Testis (tissue), 3 donors: ENCODE measurements around the gene PTN. TPM values are rescaled to one million over a fixed set of nuclear protein-coding genes. Genes with fewer than 3 reads are reported as not detected.

Source experiments
- DNase-seq: peaks from one replicate; pipeline ENCODE4 v3.0.0-alpha.2; 2019
- H3K27ac ChIP-seq, 2 donors: fragments of 200-600 bp; sonication (generic); one replicate each; pipeline ENCODE4 v1.5.1; 2019
- H3K27me3 ChIP-seq: fragments of 200-600 bp; sonication (generic); one replicate; pipeline ENCODE4 v1.5.1; 2019
- H3K36me3 ChIP-seq: fragments of 200-600 bp; sonication (generic); one replicate; pipeline ENCODE4 v1.5.1; 2017; ENCODE audit warnings: low read depth; ENCODE audit errors: missing control alignments
- H3K4me1 ChIP-seq: fragments of 200-600 bp; sonication (generic); one replicate; pipeline ENCODE4 v1.5.1; 2019
- H3K4me3 ChIP-seq, 2 donors: fragments of 200-600 bp; sonication (generic); one replicate each; pipeline ENCODE4 v1.5.1; 2017 to 2019
- H3K9me3 ChIP-seq: fragments of 200-600 bp; sonication (generic); one replicate; pipeline ENCODE4 v1.5.1; 2017
- POLR2A ChIP-seq: fragments of 450-650 bp; IDR thresholded peaks from one replicate; pipeline ENCODE4 v1.6.1; 2017; ENCODE audit warnings: antibody characterized with exemption, mild to moderate bottlenecking, moderate library complexity
- WGBS, 2 donors: methylation state at CpG; one replicate each; pipeline ENCODE4 v1.1.5; 2018; 5-methylcytosine and 5-hydroxymethylcytosine counted together
- intact Hi-C: fragments of 100-400 bp; cut with DNase I; formaldehyde crosslinking; loops from one replicate; pipeline ENCODE4 v1.15.1; 2023; ENCODE audit warnings: low total_unique reads
- polyA plus RNA-seq: library from polyadenylated mRNA; stranded (reverse); fragments of 350-450 nt; fragmentation: Illumina TruSeq; extraction: RNeasy Lipid Tissue Mini Kit (QIAGEN cat#74804); gene quantifications from one replicate; pipeline ENCODE4 v1.2.3, GENCODE V29; 2014; ENCODE audit warnings: low read depth, low replicate concordance; ENCODE audit not compliant: insufficient read depth
- total RNA-seq, 2 donors: library from RNA; depleted of rRNA; stranded (reverse); fragments of >200 nt; gene quantifications; one replicate each; pipeline ENCODE4 v1.2.3, GENCODE V29; 2016
- TF ChIP-seq, protein P1 (sequence below), 3 experiments: fragments of 450-650 bp in 2 of 3; fragments of 200-600 bp in 1 of 3; sonication (generic) in 1 of 3; IDR thresholded peaks; one replicate each; pipeline ENCODE4 v1.5.1; 2016 to 2019; ENCODE audit warnings: antibody characterized with exemption in 3 of 3, mild to moderate bottlenecking in 2 of 3, moderate library complexity in 1 of 3

Gene PTN
- total and polyA plus RNA-seq, 3 donors from 2014 or later = 55.8 to 131 (median 80.7) TPM

DNA sequence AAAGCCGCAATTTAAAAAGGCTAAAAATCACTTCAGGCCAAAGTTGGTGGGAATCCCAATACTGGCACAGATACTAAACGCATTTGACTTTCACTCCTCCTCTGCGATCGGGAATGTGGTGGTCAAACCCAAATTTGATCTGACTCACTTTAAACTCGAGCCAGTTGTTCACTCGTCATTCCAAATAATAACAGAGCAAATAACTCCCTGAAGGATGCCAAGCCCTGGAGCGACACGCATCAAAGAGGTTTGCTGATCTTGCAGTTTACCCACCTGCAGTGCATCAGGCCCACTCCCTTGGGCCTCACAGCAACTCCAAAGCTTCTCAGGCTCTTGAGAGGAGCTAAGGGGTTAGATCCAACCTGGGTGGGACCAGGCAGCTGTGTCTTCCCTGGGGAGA is 12.2 kb downstream of the PTN start:
- Histone ChIP-seq H3K27me3 (no peaks in the 10 kb centered on the region), H3K9me3 (no peaks in the 10 kb centered on the region), H3K4me3 (no peak overlapping the region), H3K27ac (no peak overlapping the region), H3K4me1 (no peaks in the 10 kb centered on the region), H3K36me3 (no peaks in the 10 kb centered on the region)
- intact Hi-C loops = no loop called here
- no peak for TF ChIP-seq POLR2A
- TF ChIP-seq, protein P1, sequence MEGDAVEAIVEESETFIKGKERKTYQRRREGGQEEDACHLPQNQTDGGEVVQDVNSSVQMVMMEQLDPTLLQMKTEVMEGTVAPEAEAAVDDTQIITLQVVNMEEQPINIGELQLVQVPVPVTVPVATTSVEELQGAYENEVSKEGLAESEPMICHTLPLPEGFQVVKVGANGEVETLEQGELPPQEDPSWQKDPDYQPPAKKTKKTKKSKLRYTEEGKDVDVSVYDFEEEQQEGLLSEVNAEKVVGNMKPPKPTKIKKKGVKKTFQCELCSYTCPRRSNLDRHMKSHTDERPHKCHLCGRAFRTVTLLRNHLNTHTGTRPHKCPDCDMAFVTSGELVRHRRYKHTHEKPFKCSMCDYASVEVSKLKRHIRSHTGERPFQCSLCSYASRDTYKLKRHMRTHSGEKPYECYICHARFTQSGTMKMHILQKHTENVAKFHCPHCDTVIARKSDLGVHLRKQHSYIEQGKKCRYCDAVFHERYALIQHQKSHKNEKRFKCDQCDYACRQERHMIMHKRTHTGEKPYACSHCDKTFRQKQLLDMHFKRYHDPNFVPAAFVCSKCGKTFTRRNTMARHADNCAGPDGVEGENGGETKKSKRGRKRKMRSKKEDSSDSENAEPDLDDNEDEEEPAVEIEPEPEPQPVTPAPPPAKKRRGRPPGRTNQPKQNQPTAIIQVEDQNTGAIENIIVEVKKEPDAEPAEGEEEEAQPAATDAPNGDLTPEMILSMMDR (IDR thresholded peaks at IDR 0.05) = no peak
- 49 to 62% methylated on average over 8 of the region's 8 CpGs for WGBS, 2 donors
- DNase-seq = no peak

DNA sequence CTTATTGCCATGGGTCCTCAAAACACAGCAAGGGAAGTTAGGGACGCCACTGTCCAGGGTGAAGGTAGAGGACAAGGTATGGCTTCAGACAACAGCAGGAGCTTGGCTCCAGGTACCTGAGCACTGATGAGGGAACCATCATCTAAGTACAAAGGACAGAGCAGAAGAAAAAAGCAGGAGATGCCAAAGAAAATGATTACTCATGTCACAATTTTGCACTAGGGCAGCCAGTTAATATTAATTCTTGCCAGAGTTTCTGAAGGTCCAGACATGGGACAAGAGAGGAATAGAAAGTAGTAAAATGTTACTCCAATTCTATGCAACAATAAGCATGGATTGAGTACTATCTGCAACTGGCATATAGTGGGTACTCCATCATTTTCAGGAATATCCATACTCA is 14.1 kb downstream of the PTN start:
- no peak for DNase-seq

DNA sequence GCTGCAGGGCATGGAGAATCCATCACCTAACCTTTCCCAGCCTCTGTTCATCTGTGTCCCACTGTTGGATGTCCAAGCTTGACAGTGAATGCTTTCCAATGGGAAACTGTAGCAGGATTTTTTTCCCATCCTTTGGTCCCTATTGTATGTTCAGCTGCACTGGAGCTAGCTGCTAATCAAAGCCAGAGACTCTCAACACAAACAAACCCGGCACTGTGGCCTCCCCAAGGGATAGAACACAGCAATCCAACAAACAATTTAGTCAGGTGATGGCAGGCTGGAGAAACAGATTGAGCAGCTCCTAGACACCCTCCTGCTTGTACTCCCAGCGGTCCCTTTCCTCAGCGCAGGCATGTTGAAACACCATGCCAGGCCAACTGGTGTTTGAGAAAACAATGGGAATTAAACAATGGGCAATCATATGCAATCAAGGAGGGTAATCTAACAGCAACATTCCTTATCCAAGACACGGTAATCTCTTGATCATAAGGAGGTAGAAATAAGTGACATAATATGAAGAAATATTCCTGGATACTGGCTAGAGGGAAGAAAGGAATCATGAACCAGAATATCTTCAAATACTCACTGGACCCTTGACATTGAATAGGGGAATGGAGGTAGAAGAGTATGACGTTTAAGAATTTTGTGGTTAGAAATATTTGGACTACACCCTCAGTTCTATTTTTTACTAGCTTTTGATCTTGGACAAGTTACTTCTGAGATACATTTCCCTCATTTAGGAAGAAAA is 15.0 kb downstream of the PTN start:
- DNase-seq = no peak
- Histone ChIP-seq H3K27ac (no peak overlapping the region), H3K4me3 (no peak overlapping the region), H3K9me3 (no peaks in the 10 kb centered on the region), H3K27me3 (no peaks in the 10 kb centered on the region), H3K36me3 (no peaks in the 10 kb centered on the region), H3K4me1 (no peaks in the 10 kb centered on the region)
- no peak for TF ChIP-seq POLR2A
- TF ChIP-seq, protein P1 (IDR thresholded peaks at IDR 0.05) = no peak
- intact Hi-C loops = no loop called here
- 56 to 62% methylated on average over 5 of the region's 5 CpGs for WGBS, 2 donors

More for the DNA sequence above, 14.1 kb downstream of the PTN start:
- Histone ChIP-seq H3K27me3 (no peaks in the 10 kb centered on the region), H3K36me3 (no peaks in the 10 kb centered on the region), H3K4me1 (no peaks in the 10 kb centered on the region), H3K4me3 (no peak overlapping the region), H3K27ac (no peak overlapping the region), H3K9me3 (no peaks in the 10 kb centered on the region)
- TF ChIP-seq POLR2A = no peak
- intact Hi-C loops = no loop called here
- 84 to 100% methylated on average over 1 of the region's 1 CpG for WGBS, 2 donors

DNA sequence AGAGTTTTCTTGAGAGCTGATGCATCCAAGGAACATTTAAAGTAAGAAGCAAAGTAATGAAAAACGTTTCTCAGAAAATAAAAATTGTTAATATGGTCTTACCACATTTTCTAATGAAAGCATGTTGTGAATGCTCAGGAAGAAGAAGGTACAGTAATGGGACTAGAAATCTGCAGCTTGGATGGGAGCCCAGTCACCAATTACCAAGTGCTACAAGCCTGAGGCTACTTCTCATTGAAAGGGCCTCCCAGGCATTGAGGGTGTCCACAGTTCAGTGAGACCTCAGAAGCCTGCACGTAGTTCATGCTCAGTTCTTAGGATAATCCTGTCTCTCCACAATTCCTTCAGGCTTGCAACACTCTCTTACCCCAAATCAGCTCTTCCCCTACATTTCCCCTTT is 17.6 kb downstream of the PTN start:
- Histone ChIP-seq H3K9me3 (no peaks in the 10 kb centered on the region), H3K27me3 (no peaks in the 10 kb centered on the region), H3K27ac (no peak overlapping the region), H3K36me3 (no peaks in the 10 kb centered on the region), H3K4me3 (no peak overlapping the region), H3K4me1 (no peaks in the 10 kb centered on the region)
- intact Hi-C loops = no loop called here
- DNase-seq = no peak
- WGBS, 2 donors = 75 to 78% methylated on average over 2 of the region's 2 CpGs
- no peak for TF ChIP-seq POLR2A
- TF ChIP-seq, protein P1 (IDR thresholded peaks at IDR 0.05) = no peak

DNA sequence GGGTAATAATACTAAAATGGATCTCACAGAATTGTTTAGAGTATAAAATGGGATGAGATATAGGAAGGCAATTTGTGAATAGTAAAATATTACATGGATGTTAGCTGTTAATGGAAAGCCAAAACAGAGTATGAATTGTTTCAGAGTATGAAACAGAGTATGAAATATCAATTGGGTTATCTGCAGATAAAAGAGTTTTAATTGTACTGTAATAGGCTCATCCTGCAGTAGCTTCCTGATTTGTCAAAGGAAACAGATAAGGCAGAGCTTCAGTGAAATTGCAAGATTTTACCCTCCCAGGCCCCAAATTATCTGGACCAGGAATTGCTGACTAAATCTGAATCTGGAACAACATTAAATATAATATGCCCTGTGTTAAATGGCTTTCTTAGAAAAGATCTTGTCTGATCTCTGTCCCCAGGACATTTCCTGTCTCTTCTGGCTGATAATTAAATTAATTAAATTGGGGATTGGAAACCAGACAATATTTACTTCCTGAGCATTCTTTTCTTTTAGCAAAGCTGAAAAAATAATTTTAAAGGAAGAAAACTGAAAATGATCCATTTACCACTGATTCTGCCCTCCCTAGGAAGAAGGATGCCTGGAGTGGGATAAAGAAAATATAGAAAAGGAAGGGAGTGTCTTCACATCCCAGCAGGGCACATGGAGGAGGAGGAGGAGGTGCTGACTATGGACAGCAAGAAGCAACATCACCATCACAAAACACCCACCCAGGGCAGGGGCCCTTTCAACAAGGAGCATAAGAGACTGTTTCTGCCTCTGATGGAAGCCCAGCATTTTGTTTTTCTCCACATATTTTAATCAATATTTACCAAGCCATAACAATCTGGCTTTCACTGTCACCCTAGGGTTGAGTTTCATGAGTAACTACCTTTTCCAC is 18.5 kb downstream of the PTN start:
- no peak for DNase-seq
- Histone ChIP-seq H3K4me3 (no peak overlapping the region), H3K4me1 (no peaks in the 10 kb centered on the region), H3K27me3 (no peaks in the 10 kb centered on the region), H3K9me3 (no peaks in the 10 kb centered on the region), H3K36me3 (no peaks in the 10 kb centered on the region), H3K27ac (no peak overlapping the region)
- intact Hi-C loops = no loop called here
- TF ChIP-seq, protein P1 (IDR thresholded peaks at IDR 0.05) = no peak
- TF ChIP-seq POLR2A = no peak
